IMR-90 (cell line): ENCODE measurements around the gene MTHFD2. TPM values are rescaled to one million over a fixed set of nuclear protein-coding genes. Genes with fewer than 3 reads are reported as not detected.

Experiments
- ATAC-seq: fragments of 200-7000 bp; cut with Tn5 transposase; 2 replicates; pipeline ENCODE4 v1.9.1; 2020; ENCODE audit warnings: low read depth, mild to moderate bottlenecking, moderate library complexity
- BruUV-seq: library from RNA; stranded (reverse); fragments of 400-500 nt; replicated peaks from 2 replicates; lab custom pipeline; 2021; lab: Mats Ljungman, UMichigan
- CTCF ChIA-PET: fragments of 300-600 bp; formaldehyde crosslinking; extraction: SDS; loops from one replicate; lab custom pipeline; 2021; ENCODE audit warnings: antibody characterized with exemption; lab: Yijun Ruan, JAX
- POLR2A ChIA-PET: fragments of 300-600 bp; sonication (Branson Sonifier 250); formaldehyde crosslinking; loops from one replicate; lab custom pipeline; 2022; ENCODE audit warnings: antibody characterized with exemption; ENCODE audit not compliant: unreplicated experiment; lab: Charles Lee
- DNase-seq: peaks from one replicate; pipeline ENCODE4 v3.0.0; 2013
- H2AFZ ChIP-seq: replicated peaks from 2 replicates; pipeline ENCODE3; 2013; ENCODE audit warnings: low read length, mild to moderate bottlenecking; ENCODE audit not compliant: poor library complexity
- H2AK5ac ChIP-seq: 2 replicates; pipeline ENCODE4 v1.6.1; 2013; ENCODE audit warnings: low read depth, low read length, inconsistent platforms
- H2AK9ac ChIP-seq: replicated peaks from 2 replicates; pipeline ENCODE3; 2013; ENCODE audit warnings: mild to moderate bottlenecking, low read depth, low read length, moderate library complexity; ENCODE audit not compliant: poor library complexity
- H2BK120ac ChIP-seq: 2 replicates; pipeline ENCODE4 v1.6.1; 2013; ENCODE audit warnings: low read depth, low read length, inconsistent platforms
- H2BK15ac ChIP-seq: 3 replicates; pipeline ENCODE4 v1.6.1; 2013; ENCODE audit warnings: low read depth, low read length, inconsistent platforms
- H2BK20ac ChIP-seq: 2 replicates; pipeline ENCODE4 v1.6.1; 2013; ENCODE audit warnings: low read depth, mild to moderate bottlenecking, inconsistent platforms, low read length, moderate library complexity
- H2BK5ac ChIP-seq: 2 replicates; pipeline ENCODE4 v1.6.1; 2013; ENCODE audit warnings: mild to moderate bottlenecking, low read depth, low read length, inconsistent platforms; ENCODE audit not compliant: poor library complexity, severe bottlenecking
- H3K14ac ChIP-seq: replicated peaks from 2 replicates; pipeline ENCODE4 v1.6.1; 2013; ENCODE audit warnings: low read depth, low read length, inconsistent platforms
- H3K18ac ChIP-seq: 2 replicates; pipeline ENCODE4 v1.6.1; 2013; ENCODE audit warnings: low read depth, low read length, control low read depth
- H3K23ac ChIP-seq: 2 replicates; pipeline ENCODE4 v1.6.1; 2013; ENCODE audit warnings: low read depth, low read length, inconsistent platforms
- H3K27ac ChIP-seq: 2 replicates; pipeline ENCODE4 v1.5.1; 2013; ENCODE audit warnings: mild to moderate bottlenecking, control low read depth, low read length; ENCODE audit not compliant: insufficient read depth
- H3K27me3 ChIP-seq: 2 replicates; pipeline ENCODE4 v1.6.1; 2013; ENCODE audit warnings: low read length; ENCODE audit not compliant: control insufficient read depth, insufficient read depth
- H3K36me3 ChIP-seq: 2 replicates; pipeline ENCODE4 v1.6.1; 2013; ENCODE audit warnings: low read length, mixed read lengths; ENCODE audit not compliant: control insufficient read depth, insufficient read depth
- H3K4ac ChIP-seq: 2 replicates; pipeline ENCODE4 v1.6.1; 2013; ENCODE audit warnings: low read depth, low read length, inconsistent platforms
- H3K4me1 ChIP-seq: 2 replicates; pipeline ENCODE4 v1.6.1; 2013; ENCODE audit warnings: low read length, mixed read lengths; ENCODE audit not compliant: control insufficient read depth, insufficient read depth
- H3K4me2 ChIP-seq: 2 replicates; pipeline ENCODE4 v1.6.1; 2013; ENCODE audit warnings: low read depth, mild to moderate bottlenecking, control low read depth, low read length, moderate library complexity
- H3K4me3 ChIP-seq: 2 replicates; pipeline ENCODE4 v1.5.1; 2013; ENCODE audit warnings: low read depth, mild to moderate bottlenecking, control low read depth, low read length, moderate library complexity; ENCODE audit not compliant: insufficient read depth
- H3K56ac ChIP-seq: 2 replicates; pipeline ENCODE4 v1.6.1; 2013; ENCODE audit warnings: low read length, inconsistent platforms; ENCODE audit not compliant: insufficient read depth; ENCODE audit errors: extremely low read depth
- H3K79me1 ChIP-seq, 2 experiments: 2 replicates each; pipeline ENCODE4 v1.6.1; 2013; ENCODE audit warnings: low read length in 2 of 2, inconsistent platforms in 1 of 2, low read depth in 1 of 2
- H3K9ac ChIP-seq: 2 replicates; pipeline ENCODE4 v1.6.1; 2013; ENCODE audit warnings: low read depth, low read length, control low read depth
- H3K9me1 ChIP-seq: 2 replicates; pipeline ENCODE4 v1.6.1; 2013; ENCODE audit warnings: low read length, inconsistent platforms; ENCODE audit not compliant: insufficient read depth
- H3K9me3 ChIP-seq: 2 replicates; pipeline ENCODE4 v1.6.1; 2013; ENCODE audit warnings: low read length; ENCODE audit not compliant: control insufficient read depth, insufficient read depth
- H4K20me1 ChIP-seq: 2 replicates; pipeline ENCODE4 v1.6.1; 2013; ENCODE audit warnings: low read length, inconsistent platforms; ENCODE audit not compliant: insufficient read depth
- H4K5ac ChIP-seq: 2 replicates; pipeline ENCODE4 v1.6.1; 2013; ENCODE audit warnings: mild to moderate bottlenecking, low read depth, low read length, control low read depth
- H4K8ac ChIP-seq, 2 experiments: 2 replicates each; pipeline ENCODE4 v1.6.1; 2013; ENCODE audit warnings: low read depth in 2 of 2, low read length in 2 of 2, control low read depth in 1 of 2, inconsistent platforms in 1 of 2
- H4K91ac ChIP-seq: 2 replicates; pipeline ENCODE4 v1.6.1; 2013; ENCODE audit warnings: low read depth, low read length, inconsistent platforms; ENCODE audit not compliant: insufficient read depth
- BHLHE40 ChIP-seq: fragments of 150-350 bp; IDR thresholded peaks from 2 replicates; pipeline ENCODE4 v1.6.1; 2016; ENCODE audit warnings: mild to moderate bottlenecking, low read depth, low read length
- FOS ChIP-seq: fragments of 150-350 bp; IDR thresholded peaks from 2 replicates; pipeline ENCODE4 v1.6.1; 2016; ENCODE audit warnings: low read depth, low read length
- MAFK ChIP-seq: IDR thresholded peaks from 2 replicates; pipeline ENCODE4 v1.6.1; 2012; ENCODE audit warnings: low read depth, low read length, improper control_type of control experiment
- MAZ ChIP-seq: IDR thresholded peaks from 2 replicates; pipeline ENCODE4 v1.6.1; 2012; ENCODE audit warnings: low read depth, mild to moderate bottlenecking, low read length, improper control_type of control experiment, moderate library complexity, borderline replicate concordance
- MXI1 ChIP-seq: IDR thresholded peaks from 2 replicates; pipeline ENCODE4 v1.6.1; 2012; ENCODE audit warnings: low read depth, mild to moderate bottlenecking, low read length, moderate library complexity, borderline replicate concordance
- NFE2L2 ChIP-seq: fragments of 150-350 bp; IDR thresholded peaks from 2 replicates; pipeline ENCODE4 v1.6.1; 2016; ENCODE audit warnings: low read depth, mild to moderate bottlenecking, low read length
- POLR2A ChIP-seq: IDR thresholded peaks from 2 replicates; pipeline ENCODE4 v1.6.1; 2012; ENCODE audit warnings: mild to moderate bottlenecking, low read depth, low read length
- RAD21 ChIP-seq: IDR thresholded peaks from 2 replicates; pipeline ENCODE4 v1.6.1; 2012; ENCODE audit warnings: low read length, improper control_type of control experiment
- RCOR1 ChIP-seq: IDR thresholded peaks from 2 replicates; pipeline ENCODE4 v1.6.1; 2012; ENCODE audit warnings: mild to moderate bottlenecking, low read length, improper control_type of control experiment; ENCODE audit not compliant: insufficient replicate concordance
- RFX5 ChIP-seq: IDR thresholded peaks from 2 replicates; pipeline ENCODE4 v1.8.0; 2012; ENCODE audit warnings: low read depth, mild to moderate bottlenecking, low read length, moderate library complexity
- SMC3 ChIP-seq: fragments of 150-350 bp; IDR thresholded peaks from 2 replicates; pipeline ENCODE4 v1.6.1; 2016; ENCODE audit warnings: low read depth, mild to moderate bottlenecking, antibody characterized with exemption, low read length, moderate library complexity
- WGBS, 2 experiments: methylation state at CpG; one replicate each; pipeline versions ENCODE4 v1.1.5 to v1.1.7; 2013; ENCODE audit warnings: missing lambda C conversion rate in 2 of 2; ENCODE audit not compliant: insufficient read length in 1 of 2; ENCODE audit errors: extremely low coverage in 2 of 2; 5-methylcytosine and 5-hydroxymethylcytosine counted together
- dilution Hi-C: fragments of 300-500 bp; cut with HindIII; formaldehyde crosslinking; loops from one replicate; pipeline ENCODE4 v1.14.3; 2018; ENCODE audit warnings: low sequenced_read_pairs; ENCODE audit not compliant: unreplicated experiment
- in situ Hi-C: fragments of 300-500 bp; cut with MboI; formaldehyde crosslinking; loops from 3 replicates; pipeline ENCODE4 v1.14.3; 2019; ENCODE audit warnings: low sequenced_read_pairs, inconsistent platforms, mixed read lengths
- intact Hi-C: fragments of 100-400 bp; cut with micrococcal nuclease; formaldehyde crosslinking; loops from 2 replicates; pipeline ENCODE4 v1.10.0; 2022
- polyA plus RNA-seq, 3 experiments: library from polyadenylated mRNA; depleted of rRNA; stranded (reverse); fragments of >200 nt; gene quantifications; 2 replicates each; pipeline ENCODE4 v1.2.3, GENCODE V29; 2012; ENCODE audit warnings: low replicate concordance in 1 of 3
- total RNA-seq: library from RNA; depleted of rRNA; stranded (reverse); fragments of >200 nt; gene quantifications from 2 replicates; pipeline ENCODE4 v1.2.3, GENCODE V29; 2012
- TF ChIP-seq, protein P1 (sequence below): fragments of 150-350 bp; IDR thresholded peaks from 2 replicates; pipeline ENCODE4 v1.6.1; 2016; ENCODE audit warnings: low read depth, mild to moderate bottlenecking, low read length, moderate library complexity, borderline replicate concordance
- TF ChIP-seq, protein P2 (sequence below): conservative IDR thresholded peaks from 2 replicates; pipeline ENCODE4 v1.5.1; 2012; ENCODE audit warnings: mild to moderate bottlenecking, low read depth, low read length, improper control_type of control experiment
- TF ChIP-seq, protein P3 (sequence below): fragments of 150-350 bp; IDR thresholded peaks from 2 replicates; pipeline ENCODE4 v1.6.1; 2017; ENCODE audit warnings: mild to moderate bottlenecking, antibody characterized with exemption, low read length, low read depth

The MTHFD2 gene
- total and polyA plus RNA-seq, 2 of the 4 experiments (the other 2 are of a cell fraction), result 66.8 to 122 TPM

DNA sequence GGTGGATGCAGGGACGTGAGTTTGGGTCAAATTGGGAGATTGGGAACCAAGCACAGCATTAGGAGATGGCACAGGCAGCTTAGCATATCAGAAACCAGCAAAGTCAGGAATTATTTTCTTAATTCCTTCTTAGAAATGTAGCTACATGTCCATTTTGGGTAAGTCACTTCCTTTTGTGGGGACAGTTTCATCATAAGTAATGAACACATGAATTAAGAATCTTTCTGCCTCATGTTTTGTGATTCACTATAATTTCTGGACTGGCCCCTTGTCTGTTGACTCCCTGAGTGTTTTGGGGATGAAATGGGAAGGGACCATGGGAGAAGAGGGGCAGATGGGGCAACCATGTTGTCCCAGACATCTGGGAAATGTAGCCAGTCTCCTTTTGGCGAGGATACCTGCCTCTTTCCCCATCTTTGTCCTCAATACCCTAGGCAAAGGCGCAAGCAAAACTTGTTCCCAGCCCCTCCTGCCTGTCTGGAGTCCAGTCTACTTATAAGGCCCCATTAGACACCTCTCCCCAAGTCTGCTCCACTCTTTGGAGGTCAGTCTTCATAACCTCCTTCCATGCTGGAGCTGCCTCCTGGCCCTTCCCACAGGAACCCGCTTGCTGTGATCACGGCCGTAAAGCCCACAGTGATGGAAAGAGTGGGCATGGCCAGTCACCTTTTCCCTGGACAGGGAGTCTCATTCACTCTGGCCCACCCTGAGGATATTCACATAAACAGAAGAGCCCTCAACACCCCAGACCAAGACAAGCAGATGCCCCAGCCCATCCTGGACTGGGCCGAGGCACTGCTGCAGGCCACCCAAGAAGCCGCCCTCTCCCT, 25.7 kb downstream of the MTHFD2 start:
- BruUV-seq, result no TSS peak
- in situ Hi-C loops, result no loop called here
- no peak for TF ChIP-seq SMC3
- TF ChIP-seq, protein P1, sequence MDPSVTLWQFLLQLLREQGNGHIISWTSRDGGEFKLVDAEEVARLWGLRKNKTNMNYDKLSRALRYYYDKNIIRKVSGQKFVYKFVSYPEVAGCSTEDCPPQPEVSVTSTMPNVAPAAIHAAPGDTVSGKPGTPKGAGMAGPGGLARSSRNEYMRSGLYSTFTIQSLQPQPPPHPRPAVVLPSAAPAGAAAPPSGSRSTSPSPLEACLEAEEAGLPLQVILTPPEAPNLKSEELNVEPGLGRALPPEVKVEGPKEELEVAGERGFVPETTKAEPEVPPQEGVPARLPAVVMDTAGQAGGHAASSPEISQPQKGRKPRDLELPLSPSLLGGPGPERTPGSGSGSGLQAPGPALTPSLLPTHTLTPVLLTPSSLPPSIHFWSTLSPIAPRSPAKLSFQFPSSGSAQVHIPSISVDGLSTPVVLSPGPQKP, result no peak
- no peak for TF ChIP-seq RFX5
- TF ChIP-seq, protein P2, sequence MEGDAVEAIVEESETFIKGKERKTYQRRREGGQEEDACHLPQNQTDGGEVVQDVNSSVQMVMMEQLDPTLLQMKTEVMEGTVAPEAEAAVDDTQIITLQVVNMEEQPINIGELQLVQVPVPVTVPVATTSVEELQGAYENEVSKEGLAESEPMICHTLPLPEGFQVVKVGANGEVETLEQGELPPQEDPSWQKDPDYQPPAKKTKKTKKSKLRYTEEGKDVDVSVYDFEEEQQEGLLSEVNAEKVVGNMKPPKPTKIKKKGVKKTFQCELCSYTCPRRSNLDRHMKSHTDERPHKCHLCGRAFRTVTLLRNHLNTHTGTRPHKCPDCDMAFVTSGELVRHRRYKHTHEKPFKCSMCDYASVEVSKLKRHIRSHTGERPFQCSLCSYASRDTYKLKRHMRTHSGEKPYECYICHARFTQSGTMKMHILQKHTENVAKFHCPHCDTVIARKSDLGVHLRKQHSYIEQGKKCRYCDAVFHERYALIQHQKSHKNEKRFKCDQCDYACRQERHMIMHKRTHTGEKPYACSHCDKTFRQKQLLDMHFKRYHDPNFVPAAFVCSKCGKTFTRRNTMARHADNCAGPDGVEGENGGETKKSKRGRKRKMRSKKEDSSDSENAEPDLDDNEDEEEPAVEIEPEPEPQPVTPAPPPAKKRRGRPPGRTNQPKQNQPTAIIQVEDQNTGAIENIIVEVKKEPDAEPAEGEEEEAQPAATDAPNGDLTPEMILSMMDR, result no peak
- no peak for TF ChIP-seq MAZ
- no peak for TF ChIP-seq RAD21
- no peak for TF ChIP-seq RCOR1
- no peak for TF ChIP-seq BHLHE40
- TF ChIP-seq POLR2A, result no peak
- TF ChIP-seq NFE2L2, result no peak
- TF ChIP-seq, protein P3, sequence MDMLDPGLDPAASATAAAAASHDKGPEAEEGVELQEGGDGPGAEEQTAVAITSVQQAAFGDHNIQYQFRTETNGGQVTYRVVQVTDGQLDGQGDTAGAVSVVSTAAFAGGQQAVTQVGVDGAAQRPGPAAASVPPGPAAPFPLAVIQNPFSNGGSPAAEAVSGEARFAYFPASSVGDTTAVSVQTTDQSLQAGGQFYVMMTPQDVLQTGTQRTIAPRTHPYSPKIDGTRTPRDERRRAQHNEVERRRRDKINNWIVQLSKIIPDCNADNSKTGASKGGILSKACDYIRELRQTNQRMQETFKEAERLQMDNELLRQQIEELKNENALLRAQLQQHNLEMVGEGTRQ, result no peak
- TF ChIP-seq MXI1, result no peak
- no peak for TF ChIP-seq MAFK
- TF ChIP-seq FOS, result no peak

More for the DNA sequence above, 25.7 kb downstream of the MTHFD2 start:
- Histone ChIP-seq H3K4me2 (no peak overlapping the region), H2BK5ac (no peak overlapping the region), H3K27ac (no peak overlapping the region), H2AK9ac (no peak overlapping the region), H3K18ac (no peak overlapping the region; the same call in 1 of the 2 replicates), H3K14ac (no peak overlapping the region), H4K20me1 (peaks cover 9% of the 10 kb centered on the region; the same call in 1 of the 2 replicates), H3K23ac (no peak overlapping the region), H3K9ac (no peak overlapping the region), H4K5ac (no peak overlapping the region), H3K27me3 (no peaks in the 10 kb centered on the region), H4K91ac (no peak overlapping the region), H3K79me1 (peaks cover 0 to 2% of the 10 kb centered on the region in 2 experiments; a peak in 1 of 4 replicates), H2BK15ac (no peak overlapping the region), H4K8ac (no peak overlapping the region), H2AK5ac (no peak overlapping the region), H2BK20ac (no peak overlapping the region), H3K36me3 (peaks cover 1% of the 10 kb centered on the region; the same call in 1 of the 2 replicates), H3K9me1 (peaks cover 7% of the 10 kb centered on the region; the same call in 1 of the 2 replicates), H3K9me3 (no peaks in the 10 kb centered on the region), H3K4me1 (peaks cover 2% of the 10 kb centered on the region; the same call in 1 of the 2 replicates), H2AFZ (no peak overlapping the region), H3K4ac (no peak overlapping the region), H3K4me3 (no peak overlapping the region), H2BK120ac (no peak overlapping the region), H3K56ac (no peak overlapping the region)
- DNase-seq, result peak; percentile 21
- 87% methylated on average over 3 of the region's 8 CpGs; no CpG with 5 or more reads in 1 of the 2 experiments for WGBS, 2 experiments
- intact Hi-C loops (no loop called here), dilution Hi-C loops (no loop called here)
- POLR2A ChIA-PET, result no interaction called here
- CTCF ChIA-PET, result no interaction called here
- ATAC-seq, result no peak; the same call in 1 of the 2 replicates
